H9 (cell line): ENCODE results near the gene ACSL6. TPM values are rescaled to one million over a fixed set of nuclear protein-coding genes. Genes with fewer than 3 reads are reported as not detected.

Source experiments
- DNase-seq: peaks from one replicate; pipeline ENCODE4 v3.0.0-alpha.2; 2017
- H2AFZ ChIP-seq: one replicate; pipeline ENCODE4 v1.6.1; 2013; ENCODE audit warnings: mild to moderate bottlenecking, low read length, control low read depth, moderate library complexity
- H2AK5ac ChIP-seq: 2 replicates; pipeline ENCODE4 v1.6.1; 2013; ENCODE audit warnings: low read length, control low read depth, mixed read lengths; ENCODE audit not compliant: insufficient read length
- H2BK120ac ChIP-seq: one replicate; pipeline ENCODE4 v1.6.1; 2013; ENCODE audit warnings: low read depth, mild to moderate bottlenecking, low read length, control low read depth, inconsistent platforms; ENCODE audit not compliant: poor library complexity, severe bottlenecking
- H2BK12ac ChIP-seq: 2 replicates; pipeline ENCODE4 v1.6.1; 2013; ENCODE audit warnings: low read length, control low read depth, mixed read lengths, low read depth; ENCODE audit not compliant: insufficient read length
- H2BK15ac ChIP-seq: 2 replicates; pipeline ENCODE4 v1.6.1; 2013; ENCODE audit warnings: low read depth, low read length, control low read depth
- H2BK20ac ChIP-seq: one replicate; pipeline ENCODE4 v1.6.1; 2013; ENCODE audit warnings: low read depth, mild to moderate bottlenecking, low read length, control low read depth, inconsistent platforms; ENCODE audit not compliant: poor library complexity, severe bottlenecking
- H2BK5ac ChIP-seq: 2 replicates; pipeline ENCODE4 v1.6.1; 2013; ENCODE audit warnings: low read length, control low read depth, mixed read lengths; ENCODE audit not compliant: insufficient read length
- H3K14ac ChIP-seq: 2 replicates; pipeline ENCODE4 v1.6.1; 2013; ENCODE audit warnings: low read length, control low read depth; ENCODE audit not compliant: insufficient read depth
- H3K18ac ChIP-seq: 2 replicates; pipeline ENCODE4 v1.6.1; 2013; ENCODE audit warnings: low read depth, mild to moderate bottlenecking, mixed read lengths, low read length, control low read depth; ENCODE audit not compliant: insufficient read length
- H3K23ac ChIP-seq: 2 replicates; pipeline ENCODE4 v1.6.1; 2013; ENCODE audit warnings: low read length, control low read depth, mixed read lengths, low read depth; ENCODE audit not compliant: insufficient read length
- H3K23me2 ChIP-seq: 2 replicates; pipeline ENCODE4 v1.6.1; 2013; ENCODE audit warnings: low read depth, mild to moderate bottlenecking, mixed read lengths, low read length, control low read depth; ENCODE audit not compliant: insufficient read length, poor library complexity, severe bottlenecking
- H3K27ac ChIP-seq: 2 replicates; pipeline ENCODE4 v1.5.1; 2013; ENCODE audit warnings: low read length, control low read depth, mixed read lengths, low read depth; ENCODE audit not compliant: insufficient read length
- H3K27me3 ChIP-seq: 2 replicates; pipeline ENCODE4 v1.6.1; 2013; ENCODE audit warnings: low read length, control low read depth, inconsistent platforms; ENCODE audit not compliant: insufficient read depth
- H3K4ac ChIP-seq: 2 replicates; pipeline ENCODE4 v1.6.1; 2013; ENCODE audit warnings: low read depth, mild to moderate bottlenecking, control low read depth, inconsistent platforms, low read length, moderate library complexity
- H3K4me1 ChIP-seq: 2 replicates; pipeline ENCODE4 v1.6.1; 2013; ENCODE audit warnings: low read length, control low read depth, inconsistent platforms; ENCODE audit not compliant: insufficient read depth
- H3K4me2 ChIP-seq: 2 replicates; pipeline ENCODE4 v1.6.1; 2013; ENCODE audit warnings: low read length, control low read depth, mixed read lengths; ENCODE audit not compliant: insufficient read length, insufficient read depth
- H3K56ac ChIP-seq: 2 replicates; pipeline ENCODE4 v1.6.1; 2013; ENCODE audit warnings: low read depth, mild to moderate bottlenecking, mixed read lengths, low read length, control low read depth; ENCODE audit not compliant: insufficient read length
- H3K79me1 ChIP-seq: 2 replicates; pipeline ENCODE4 v1.6.1; 2013; ENCODE audit warnings: low read depth, mild to moderate bottlenecking, moderate library complexity, low read length, control low read depth, inconsistent platforms; ENCODE audit not compliant: insufficient read depth, poor library complexity, severe bottlenecking
- H3K79me2 ChIP-seq: 2 replicates; pipeline ENCODE4 v1.6.1; 2013; ENCODE audit warnings: low read length, control low read depth, inconsistent platforms; ENCODE audit not compliant: insufficient read depth
- H3K9ac ChIP-seq: 2 replicates; pipeline ENCODE4 v1.6.1; 2013; ENCODE audit warnings: low read length, control low read depth, mixed read lengths; ENCODE audit not compliant: insufficient read length; ENCODE audit errors: extremely low read depth
- H3K9me3 ChIP-seq: one replicate; pipeline ENCODE4 v1.6.1; 2013; ENCODE audit warnings: low read depth, low read length, inconsistent platforms; ENCODE audit not compliant: control insufficient read depth
- H3T11ph ChIP-seq: one replicate; pipeline ENCODE4 v1.6.1; 2013; ENCODE audit warnings: mild to moderate bottlenecking, low read length, control low read depth, inconsistent platforms
- H4K20me1 ChIP-seq: one replicate; pipeline ENCODE4 v1.6.1; 2013; ENCODE audit not compliant: control insufficient read depth, insufficient read length, insufficient read depth
- H4K5ac ChIP-seq: 2 replicates; pipeline ENCODE4 v1.6.1; 2013; ENCODE audit warnings: low read depth, mild to moderate bottlenecking, mixed read lengths, low read length, control low read depth; ENCODE audit not compliant: insufficient read length
- H4K8ac ChIP-seq: replicated peaks from 2 replicates; pipeline ENCODE4 v1.6.1; 2013; ENCODE audit warnings: low read length, control low read depth, mixed read lengths, low read depth; ENCODE audit not compliant: insufficient read length
- H4K91ac ChIP-seq: 2 replicates; pipeline ENCODE4 v1.6.1; 2013; ENCODE audit warnings: low read depth, mild to moderate bottlenecking, moderate library complexity, mixed read lengths, low read length, control low read depth; ENCODE audit not compliant: insufficient read length
- H3K27ac Mint-ChIP-seq, 3 experiments: 2 replicates in 2 of 3; 3 replicates in 1 of 3; pipeline ENCODE4 v1.8.0; 2020 to 2021; ENCODE audit warnings: mixed read lengths in 3 of 3, mild to moderate bottlenecking in 1 of 3, moderate library complexity in 1 of 3
- H3K27me3 Mint-ChIP-seq: 2 replicates; pipeline ENCODE4 v1.8.0; 2021; ENCODE audit warnings: low read depth, mild to moderate bottlenecking, moderate library complexity, mixed read lengths
- H3K36me3 Mint-ChIP-seq, 3 experiments: 2 replicates in 2 of 3; 3 replicates in 1 of 3; pipeline ENCODE4 v1.8.0; 2020 to 2021; ENCODE audit warnings: low read depth in 3 of 3, mixed read lengths in 3 of 3; ENCODE audit not compliant: insufficient read depth in 1 of 3
- H3K4me1 Mint-ChIP-seq, 2 experiments: 2 replicates each; pipeline ENCODE4 v1.8.0; 2020; ENCODE audit warnings: mixed read lengths in 2 of 2
- H3K4me3 Mint-ChIP-seq, 2 experiments: 2 replicates in 1 of 2; 3 replicates in 1 of 2; pipeline ENCODE4 v1.8.0; 2020 to 2021; ENCODE audit warnings: mild to moderate bottlenecking in 2 of 2, mixed read lengths in 2 of 2, moderate library complexity in 1 of 2
- H3K9me3 Mint-ChIP-seq, 2 experiments: 2 replicates in 1 of 2; 3 replicates in 1 of 2; pipeline ENCODE4 v1.8.0; 2020; ENCODE audit warnings: mild to moderate bottlenecking in 2 of 2, mixed read lengths in 2 of 2, moderate library complexity in 1 of 2
- WGBS: extraction: QIAGEN DNeasy Blood & Tissue Kit; methylation state at CpG from one replicate; pipeline ENCODE4 v1.1.7; 2013; ENCODE audit warnings: missing lambda C conversion rate, low lambda C conversion rate, mixed read lengths; ENCODE audit not compliant: insufficient read length; ENCODE audit errors: extremely low coverage; 5-methylcytosine and 5-hydroxymethylcytosine counted together
- total RNA-seq: library from RNA; stranded (reverse); gene quantifications from 2 replicates; pipeline ENCODE4 v1.2.1, GENCODE V29; 2021
- TF ChIP-seq, protein P1 (sequence below): fragments of 200-600 bp; sonication (generic); conservative IDR thresholded peaks from 3 replicates; pipeline ENCODE4 v1.8.0; 2021; ENCODE audit warnings: antibody characterized with exemption, mild to moderate bottlenecking

ACSL6 gene
- total RNA-seq, 1 experiment from 2014 or later: 1.6 TPM

DNA sequence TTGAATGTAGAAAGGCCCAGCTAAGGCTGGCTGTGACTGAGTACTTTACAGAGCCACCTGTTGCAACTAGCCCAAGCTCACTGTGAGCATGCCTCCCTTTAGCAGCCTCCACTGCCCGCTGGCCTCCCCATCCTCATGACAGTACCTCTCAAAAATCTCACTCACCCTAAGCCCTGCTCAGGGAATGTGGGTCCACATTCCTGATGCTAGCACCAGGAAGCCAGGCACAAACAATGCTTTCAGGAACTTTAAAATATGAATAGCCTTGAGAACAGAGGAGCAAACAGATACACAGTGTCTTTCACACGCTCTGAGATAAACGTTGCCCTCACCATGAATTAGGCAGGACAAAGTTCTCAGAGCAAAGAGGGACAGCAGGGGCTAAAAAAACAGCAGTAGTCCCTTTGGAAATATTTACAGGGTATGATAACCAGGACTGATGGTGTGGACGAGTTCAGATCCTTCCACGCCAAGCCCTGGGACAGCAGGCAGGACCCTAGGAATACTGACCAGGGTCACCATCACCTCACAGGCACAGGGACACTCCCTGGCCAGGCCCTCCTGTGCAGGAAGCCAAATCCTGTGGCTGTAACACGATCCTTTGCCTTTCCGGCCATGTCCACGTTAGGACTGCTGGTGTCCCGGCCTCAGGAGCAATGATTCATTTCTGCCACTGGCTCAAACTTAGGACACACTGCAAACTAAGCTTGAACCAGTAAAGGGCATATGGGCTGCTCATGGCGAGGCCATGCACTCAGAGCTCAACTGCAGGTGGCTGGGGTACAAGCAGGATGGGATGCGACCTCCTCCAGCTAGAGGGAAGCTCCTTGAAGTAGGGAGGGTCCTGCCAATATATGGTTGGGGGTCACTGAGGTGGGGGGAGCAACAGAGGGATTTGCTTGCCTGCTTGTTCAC lies 9.6 kb downstream of the ACSL6 start:
- no peaks in the 10 kb centered on the region for H3K9me3 ChIP-seq
- no peak overlapping the region for H3K9ac ChIP-seq
- Mint-ChIP-seq H3K4me3 (no peak overlapping the region), H3K36me3 (no peaks in the 10 kb centered on the region), H3K27me3 (peaks cover 15% of the 10 kb centered on the region), H3K27ac (peak overlapping the region in 2 of 3 experiments; percentile 3 to 74; a peak in 2 of 7 replicates), H3K4me1 (peaks cover 33 to 39% of the 10 kb centered on the region in 2 experiments), H3K9me3 (no peaks in the 10 kb centered on the region)
- H3K4me2 ChIP-seq: no peak overlapping the region
- no peak overlapping the region for H2BK12ac ChIP-seq
- H2BK5ac ChIP-seq: no peak overlapping the region
- no CpG with 5 or more reads among the region's 11 CpGs for WGBS
- no peak overlapping the region for H2AK5ac ChIP-seq
- H3K23me2 ChIP-seq: no peaks in the 10 kb centered on the region
- no peak overlapping the region for H3K56ac ChIP-seq
- H2BK120ac ChIP-seq: no peak overlapping the region
- no peak overlapping the region for H4K91ac ChIP-seq
- TF ChIP-seq, protein P1, sequence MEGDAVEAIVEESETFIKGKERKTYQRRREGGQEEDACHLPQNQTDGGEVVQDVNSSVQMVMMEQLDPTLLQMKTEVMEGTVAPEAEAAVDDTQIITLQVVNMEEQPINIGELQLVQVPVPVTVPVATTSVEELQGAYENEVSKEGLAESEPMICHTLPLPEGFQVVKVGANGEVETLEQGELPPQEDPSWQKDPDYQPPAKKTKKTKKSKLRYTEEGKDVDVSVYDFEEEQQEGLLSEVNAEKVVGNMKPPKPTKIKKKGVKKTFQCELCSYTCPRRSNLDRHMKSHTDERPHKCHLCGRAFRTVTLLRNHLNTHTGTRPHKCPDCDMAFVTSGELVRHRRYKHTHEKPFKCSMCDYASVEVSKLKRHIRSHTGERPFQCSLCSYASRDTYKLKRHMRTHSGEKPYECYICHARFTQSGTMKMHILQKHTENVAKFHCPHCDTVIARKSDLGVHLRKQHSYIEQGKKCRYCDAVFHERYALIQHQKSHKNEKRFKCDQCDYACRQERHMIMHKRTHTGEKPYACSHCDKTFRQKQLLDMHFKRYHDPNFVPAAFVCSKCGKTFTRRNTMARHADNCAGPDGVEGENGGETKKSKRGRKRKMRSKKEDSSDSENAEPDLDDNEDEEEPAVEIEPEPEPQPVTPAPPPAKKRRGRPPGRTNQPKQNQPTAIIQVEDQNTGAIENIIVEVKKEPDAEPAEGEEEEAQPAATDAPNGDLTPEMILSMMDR: no peak
- H3K4me1 ChIP-seq: peaks cover 9% of the 10 kb centered on the region; the same call in 1 of the 2 replicates
- H3K27me3 ChIP-seq: no peaks in the 10 kb centered on the region
- no peak overlapping the region for H3K27ac ChIP-seq
- no peak overlapping the region for H3K14ac ChIP-seq
- H3K18ac ChIP-seq: no peak overlapping the region
- no peak overlapping the region for H3T11ph ChIP-seq
- H3K79me2 ChIP-seq: no peaks in the 10 kb centered on the region
- no peak overlapping the region for H4K5ac ChIP-seq
- H2BK15ac ChIP-seq: no peak overlapping the region
- DNase-seq: peak; percentile 53
- H2BK20ac ChIP-seq: no peak overlapping the region
- H3K23ac ChIP-seq: no peak overlapping the region
- H3K4ac ChIP-seq: no peak overlapping the region
- no peaks in the 10 kb centered on the region for H3K79me1 ChIP-seq
- no peaks in the 10 kb centered on the region for H4K20me1 ChIP-seq
- H2AFZ ChIP-seq: no peak overlapping the region
- H4K8ac ChIP-seq: no peak overlapping the region
